Measurements from ENCODE around the gene RFESD.

- TF ChIP-seq POLR2AphosphoS5 (IDR thresholded peaks at IDR 0.05; ENCODE audit: low read depth, low read length): no peak
- no peak for TF ChIP-seq CTCF (IDR thresholded peaks at IDR 0.05)
- TF ChIP-seq REST (IDR thresholded peaks at IDR 0.05; ENCODE audit: insufficient read depth in 1 of 2, low read depth in 2 of 2, low read length in 1 of 2): no peak
- no peak for TF ChIP-seq SIN3A (IDR thresholded peaks at IDR 0.05; ENCODE audit: borderline replicate concordance, insufficient read depth, low read depth, low read length)
Observed at GRCh38 chr5:95689680-95690079, 43.1 kb downstream of the RFESD start.

Data from Panc1 (cell line).